ENCODE results near the gene SIX1. TPM values are rescaled to one million over a fixed set of nuclear protein-coding genes. Genes with fewer than 3 reads are reported as not detected.

Gene SIX1
- total RNA-seq, 1 donor from 2014 or later = 0.17 TPM

Other genes with a start within 250 kb of the SIX1 start
- not detected in 2 replicates for gene C14orf39, start 163.4 kb downstream of the SIX1 start, total RNA-seq
- gene SIX6, start 140.3 kb downstream of the SIX1 start, total RNA-seq = not detected in 2 replicates
- 0.51 and 1.0 TPM in 2 replicates for gene SIX4, start 74.9 kb upstream of the SIX1 start, total RNA-seq
- 52.6 and 59.6 TPM in 2 replicates for gene MNAT1, start 85.3 kb upstream of the SIX1 start, total RNA-seq

Measured in dermis blood vessel endothelial cell (primary cell).